Measurements from ENCODE around the gene HERPUD2.

Gene HERPUD2

GRCh38 chr7:35652124-35652523 is 42.8 kb downstream of the HERPUD2 start:
- no peak overlapping the region for H2AFZ ChIP-seq (ENCODE audit: low read depth, low read length)
- H3K9me3 ChIP-seq (ENCODE audit: insufficient read depth, low read length), result no peaks in the 10 kb centered on the region
- H3K4me1 ChIP-seq (ENCODE audit: low read length), result 0 out of 2 replicates have a peak, but pooled peaks cover 1% of the 10 kb centered on the region
- no peaks in the 10 kb centered on the region for H3K27me3 ChIP-seq (ENCODE audit: low read depth, low read length)
- H3K4me2 ChIP-seq (ENCODE audit: low read length), result no peak overlapping the region
- no peaks in the 10 kb centered on the region for H4K20me1 ChIP-seq (ENCODE audit: insufficient read depth, low read length)
- no peak overlapping the region for H3K4me3 ChIP-seq (ENCODE audit: low read length)
- H3K27ac ChIP-seq (ENCODE audit: low read length), result no peak overlapping the region
- H3K9ac ChIP-seq (ENCODE audit: low read length), result no peak overlapping the region
- no peaks in the 10 kb centered on the region for H3K79me2 ChIP-seq (ENCODE audit: low read length)
- H3K36me3 ChIP-seq (replicated peaks; ENCODE audit: low read depth, low read length), result no peaks in the 10 kb centered on the region
- no peak for TF ChIP-seq EZH2phosphoT487 (IDR thresholded peaks at IDR 0.05; ENCODE audit: low read depth)
- TF ChIP-seq CTCF (IDR thresholded peaks at IDR 0.05; ENCODE audit: low read depth, low read length), result no peak

- Histone ChIP-seq H3K4me1 (ENCODE audit: low read length) (peaks cover 10% of the 10 kb centered on the region), H3K79me2 (ENCODE audit: low read length) (no peaks in the 10 kb centered on the region), H3K4me2 (ENCODE audit: low read length) (no peak overlapping the region), H2AFZ (ENCODE audit: low read depth, low read length) (no peak overlapping the region), H3K9me3 (ENCODE audit: insufficient read depth, low read length) (no peaks in the 10 kb centered on the region), H3K4me3 (ENCODE audit: low read length) (no peak overlapping the region), H3K9ac (ENCODE audit: low read length) (no peak overlapping the region), H4K20me1 (ENCODE audit: insufficient read depth, low read length) (no peaks in the 10 kb centered on the region), H3K36me3 (replicated peaks; ENCODE audit: low read depth, low read length) (no peaks in the 10 kb centered on the region), H3K27ac (ENCODE audit: low read length) (no peak overlapping the region), H3K27me3 (ENCODE audit: low read depth, low read length) (no peaks in the 10 kb centered on the region)
- TF ChIP-seq CTCF (IDR thresholded peaks at IDR 0.05; ENCODE audit: low read depth, low read length) (no peak), EZH2phosphoT487 (IDR thresholded peaks at IDR 0.05; ENCODE audit: low read depth) (no peak)
These were observed 44.2 kb downstream of the HERPUD2 start for GRCh38 chr7:35650751-35651150.

GRCh38 chr7:35649711-35650110 is 45.2 kb downstream of the HERPUD2 start:
- no peaks in the 10 kb centered on the region for H3K27me3 ChIP-seq (ENCODE audit: low read depth, low read length)
- no peaks in the 10 kb centered on the region for H4K20me1 ChIP-seq (ENCODE audit: insufficient read depth, low read length)
- no peaks in the 10 kb centered on the region for H3K36me3 ChIP-seq (replicated peaks; ENCODE audit: low read depth, low read length)
- no peak overlapping the region for H2AFZ ChIP-seq (ENCODE audit: low read depth, low read length)
- TF ChIP-seq CTCF (IDR thresholded peaks at IDR 0.05; ENCODE audit: low read depth, low read length) (no peak), EZH2phosphoT487 (IDR thresholded peaks at IDR 0.05; ENCODE audit: low read depth) (no peak)
- H3K4me1 ChIP-seq (ENCODE audit: low read length), result peaks cover 14% of the 10 kb centered on the region
- H3K9ac ChIP-seq (ENCODE audit: low read length), result no peak overlapping the region
- H3K79me2 ChIP-seq (ENCODE audit: low read length), result no peaks in the 10 kb centered on the region
- no peak overlapping the region for H3K27ac ChIP-seq (ENCODE audit: low read length)
- H3K4me2 ChIP-seq (ENCODE audit: low read length), result no peak overlapping the region
- no peaks in the 10 kb centered on the region for H3K9me3 ChIP-seq (ENCODE audit: insufficient read depth, low read length)
- no peak overlapping the region for H3K4me3 ChIP-seq (ENCODE audit: low read length)

GRCh38 chr7:35648367-35648766 is 46.6 kb downstream of the HERPUD2 start:
- Histone ChIP-seq H3K27me3 (ENCODE audit: low read depth, low read length) (no peaks in the 10 kb centered on the region), H4K20me1 (ENCODE audit: insufficient read depth, low read length) (no peaks in the 10 kb centered on the region), H2AFZ (ENCODE audit: low read depth, low read length) (no peak overlapping the region), H3K36me3 (replicated peaks; ENCODE audit: low read depth, low read length) (no peaks in the 10 kb centered on the region), H3K27ac (ENCODE audit: low read length) (no peak overlapping the region), H3K4me3 (ENCODE audit: low read length) (no peak overlapping the region), H3K4me1 (ENCODE audit: low read length) (peaks cover 14% of the 10 kb centered on the region), H3K79me2 (ENCODE audit: low read length) (no peaks in the 10 kb centered on the region), H3K4me2 (ENCODE audit: low read length) (no peak overlapping the region), H3K9ac (ENCODE audit: low read length) (no peak overlapping the region), H3K9me3 (ENCODE audit: insufficient read depth, low read length) (no peaks in the 10 kb centered on the region)
- TF ChIP-seq CTCF (IDR thresholded peaks at IDR 0.05; ENCODE audit: low read depth, low read length), result no peak
- no peak for TF ChIP-seq EZH2phosphoT487 (IDR thresholded peaks at IDR 0.05; ENCODE audit: low read depth)

Measured in OCI-LY3 (cell line).